Stimulated activated naive CD4-positive, alpha-beta T cell (primary cell): ENCODE data around the gene SLC25A25.
A peak's percentile ranks its signal among the peaks of the same experiment; 100 is the strongest.
"Not testable (repeated sequence)": the region's sequence is repeated elsewhere in the genome, so short reads cannot be mapped to it uniquely, and the experiment has no call there.

Experiments used
- DNase-seq, 6 experiments: peaks; one replicate each; lab custom pipeline; 2025; lab: John Stamatoyannopoulos, UW

Gene SLC25A25

GRCh38 chr9:128109050-128109709, 41.1 kb downstream of the SLC25A25 start:
- DNase-seq: no peak

GRCh38 chr9:128111726-128112125, 43.7 kb downstream of the SLC25A25 start:
- not testable (repeated sequence) for DNase-seq

- no peak for DNase-seq
These were observed 45.7 kb downstream of the SLC25A25 start for GRCh38 chr9:128113526-128114325.

GRCh38 chr9:128114326-128115186, 46.5 kb downstream of the SLC25A25 start:
- DNase-seq: no peak

DNA sequence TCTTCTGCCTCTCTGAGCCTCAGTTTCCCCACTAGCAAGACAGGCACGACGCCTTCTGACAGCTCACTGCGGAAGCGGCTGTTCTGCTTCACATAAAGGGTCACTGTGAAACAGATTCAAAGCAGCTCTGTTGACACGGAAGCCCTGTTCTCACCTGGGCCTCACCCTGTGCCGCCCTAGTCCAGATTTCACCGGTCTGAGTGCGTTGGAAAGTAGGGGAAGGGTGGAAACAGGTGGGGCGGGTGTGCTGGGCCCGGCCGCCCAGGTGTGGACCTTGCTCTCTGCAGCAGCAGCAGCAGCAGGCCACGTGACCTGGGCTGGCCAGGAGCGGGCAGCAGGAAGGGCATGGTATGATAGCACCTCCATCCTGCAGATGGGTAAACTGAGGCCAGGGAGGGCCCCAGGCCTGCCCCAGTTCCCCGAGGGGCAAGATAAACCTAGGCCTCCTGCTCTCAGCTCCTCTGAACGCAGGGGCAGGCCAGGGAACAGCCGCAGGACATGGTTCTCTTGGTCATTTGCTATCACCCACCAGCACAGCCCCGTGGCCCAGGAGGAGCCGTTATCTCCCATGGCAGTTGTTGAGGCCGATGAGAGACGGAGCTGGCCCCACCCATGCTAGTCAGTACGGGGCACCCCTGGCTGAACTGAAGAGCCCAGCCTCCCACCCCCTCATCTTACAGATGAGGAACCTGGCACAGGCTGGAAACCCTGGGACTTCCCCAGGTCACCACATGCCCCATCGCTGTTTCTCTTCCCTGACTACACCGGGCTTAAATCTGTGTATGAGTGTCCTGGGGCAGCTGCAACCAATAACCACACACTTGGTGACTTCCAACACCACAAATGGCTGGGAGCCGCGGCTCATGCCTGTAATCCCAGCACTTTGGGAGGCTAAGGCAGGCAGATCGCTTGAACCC, 47.4 kb downstream of the SLC25A25 start:
- DNase-seq: no peak

DNA sequence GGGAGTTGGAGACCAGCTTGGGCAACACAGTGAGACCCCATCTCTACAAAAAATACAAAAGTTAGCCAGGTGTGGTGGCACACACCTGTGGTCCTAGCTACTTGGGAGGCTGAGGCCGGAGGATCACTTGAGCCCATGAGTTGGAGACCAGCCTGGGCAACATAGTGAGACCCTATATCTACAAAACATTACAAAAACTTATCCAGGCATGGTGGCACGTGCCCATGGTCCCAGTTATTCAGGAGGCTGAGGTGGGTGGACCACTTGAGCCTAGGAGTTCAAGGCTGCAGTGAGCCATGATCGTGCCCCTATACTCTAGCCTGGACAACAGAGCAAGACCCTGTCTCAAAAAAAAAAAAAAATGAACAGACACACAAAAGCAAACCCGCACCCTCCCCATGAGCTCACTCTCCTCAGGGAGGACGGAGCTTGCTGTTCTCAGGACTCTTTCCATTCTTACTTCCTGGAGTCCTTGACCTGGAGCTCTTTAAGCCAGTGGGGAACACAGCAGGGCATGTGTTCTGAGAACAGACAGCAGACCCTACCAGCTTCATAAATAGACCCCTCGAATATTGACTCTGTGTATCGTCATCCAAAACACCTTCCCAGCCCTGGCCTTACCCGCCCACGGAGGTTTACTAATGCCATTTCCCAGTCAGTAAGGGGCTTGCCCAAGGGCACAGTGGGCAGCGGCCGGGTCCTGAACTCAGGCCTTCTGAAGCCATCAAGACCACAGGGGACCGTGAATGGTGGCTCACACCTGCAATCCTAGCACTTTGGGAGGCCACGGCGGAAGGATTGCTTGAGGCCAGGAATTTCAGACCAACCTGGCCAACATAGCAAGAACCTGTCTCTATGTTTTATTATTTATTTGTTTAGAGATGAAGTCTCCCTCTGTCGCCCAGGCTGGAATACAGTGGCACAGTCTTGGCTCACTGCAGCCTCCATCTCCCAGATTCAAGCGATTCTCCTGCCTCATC, 48.4 kb downstream of the SLC25A25 start:
- DNase-seq: no peak

DNA sequence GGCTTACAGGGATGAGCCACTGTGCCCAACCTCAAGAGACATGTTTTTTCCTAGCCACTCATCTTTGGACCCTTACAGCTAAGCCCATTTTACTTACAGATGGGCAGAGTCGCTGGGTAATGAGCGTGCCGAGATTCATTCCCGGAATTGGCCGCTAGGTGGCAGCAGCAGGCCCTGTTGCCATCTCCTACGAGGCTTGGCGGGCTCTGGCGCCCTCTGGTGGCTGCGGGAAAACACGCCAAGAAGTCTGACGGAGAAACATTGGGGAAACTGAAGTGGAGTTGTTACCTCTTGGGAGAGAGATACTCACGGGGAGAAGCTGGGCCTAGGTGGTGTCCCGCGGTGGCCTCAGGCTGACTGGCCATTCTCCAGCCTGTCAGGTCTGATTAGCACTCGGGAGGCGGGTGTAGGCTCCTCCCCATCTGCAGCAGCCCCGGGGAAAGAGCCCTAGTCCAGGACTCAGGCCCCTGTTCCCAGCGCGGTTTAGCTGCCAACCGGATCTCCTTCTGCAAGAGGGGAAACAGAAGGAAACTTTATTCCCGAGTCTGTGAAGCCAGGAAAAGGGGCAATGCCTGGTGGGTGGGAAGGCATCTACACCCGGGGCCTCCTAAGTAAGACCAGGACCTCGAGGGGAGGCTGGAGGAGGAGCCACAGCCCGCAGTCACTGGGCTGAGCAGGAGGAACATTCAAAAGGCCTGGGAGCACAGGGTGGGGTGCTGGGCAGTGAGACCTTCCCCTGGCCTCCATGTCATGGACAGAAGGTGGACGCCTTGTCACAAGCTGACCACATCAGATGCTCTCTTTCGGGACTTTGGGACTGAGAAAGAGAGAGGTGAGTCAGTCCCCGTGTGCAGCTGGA, 49.8 kb downstream of the SLC25A25 start:
- peak; percentile 79 to 96 (median 92) for DNase-seq

DNA sequence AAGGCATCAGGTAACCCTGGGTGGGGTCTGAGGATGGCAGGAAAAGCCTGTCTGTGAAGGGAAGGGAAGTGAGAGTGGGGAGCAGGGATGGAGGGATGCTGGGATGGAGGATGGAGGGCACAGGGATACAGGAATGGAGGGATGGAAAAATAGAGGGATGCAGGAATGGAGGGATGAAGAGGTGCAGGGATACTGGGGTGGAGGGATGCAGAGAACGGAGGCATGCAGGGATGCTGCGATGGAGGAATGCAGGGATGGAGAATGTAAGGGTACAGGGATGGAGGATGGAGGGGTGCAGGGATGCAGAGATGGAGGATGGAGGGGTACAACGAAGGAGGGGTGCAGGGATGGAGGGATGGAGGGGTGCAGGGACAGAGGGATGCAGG, 50.4 kb downstream of the SLC25A25 start:
- no peak for DNase-seq

DNA sequence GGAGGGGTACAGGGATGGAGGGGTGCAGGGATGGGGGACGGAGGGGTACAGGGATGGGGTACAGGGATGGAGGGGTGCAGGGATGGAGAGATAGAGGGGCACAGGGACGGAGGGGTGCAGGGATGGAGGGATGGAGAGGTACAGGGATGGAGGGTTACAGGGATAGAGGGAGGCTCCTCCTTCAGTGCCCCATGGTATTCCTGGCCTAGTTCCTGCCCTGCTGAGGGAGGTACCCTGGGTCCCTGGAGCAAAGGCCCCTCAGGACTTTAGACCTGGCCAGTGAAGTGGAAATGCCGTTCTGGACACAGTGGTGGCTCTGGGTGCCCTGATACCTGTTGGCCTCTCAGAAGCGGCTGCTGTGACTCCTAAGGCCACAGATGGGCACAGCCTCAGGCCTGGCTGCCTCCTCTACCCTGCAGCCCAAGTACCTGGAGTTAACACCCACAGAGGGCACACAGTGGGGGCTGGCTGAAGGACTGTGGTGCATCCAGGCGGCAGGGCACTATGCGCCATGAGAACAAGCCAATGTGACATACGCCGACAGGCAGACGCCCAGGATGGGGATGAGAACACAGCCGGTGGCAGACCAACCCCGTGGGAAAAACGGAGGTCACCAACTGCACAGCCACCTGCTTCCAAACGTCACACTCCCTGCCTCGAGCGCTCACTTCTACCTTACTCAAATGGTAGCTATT, 51.1 kb downstream of the SLC25A25 start:
- no peak for DNase-seq

- no peak for DNase-seq
These were observed 52.2 kb downstream of the SLC25A25 start for GRCh38 chr9:128120061-128120740.

DNA sequence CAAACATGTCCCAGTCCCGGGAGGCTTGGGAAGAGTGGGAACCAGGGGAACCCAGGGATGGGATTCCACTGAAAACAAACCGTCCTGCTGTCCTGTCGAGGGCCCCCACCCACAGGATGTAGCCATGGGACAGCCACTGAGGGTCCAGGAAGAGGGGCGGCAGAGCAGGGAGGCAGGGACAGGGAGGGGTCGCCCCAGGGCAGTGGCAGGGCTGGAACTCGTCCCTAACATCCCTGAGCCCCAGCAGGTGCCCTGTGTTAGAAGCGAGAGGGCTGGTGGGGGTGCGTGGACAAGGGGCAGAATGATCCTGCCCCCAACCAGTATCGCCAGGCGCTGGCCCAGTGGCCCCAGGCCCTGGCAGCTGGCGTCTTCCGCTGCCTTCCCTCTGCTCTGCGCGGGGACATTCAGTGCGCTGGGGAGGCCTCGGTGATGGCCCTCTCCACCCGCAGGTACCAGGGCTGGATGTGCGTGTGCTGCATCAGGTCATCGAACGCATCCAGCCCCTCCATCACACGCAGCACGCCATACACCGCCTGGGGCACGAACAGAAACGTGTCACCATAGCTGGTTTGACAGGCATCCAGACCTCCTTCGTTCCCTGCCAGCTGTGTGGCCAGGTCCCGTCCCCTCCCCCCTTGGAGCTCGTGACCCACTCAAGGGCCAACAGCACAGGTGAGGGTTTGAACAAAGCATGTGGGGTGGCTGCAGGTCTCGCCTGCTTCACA, 52.9 kb downstream of the SLC25A25 start:
- no peak for DNase-seq

- no peak for DNase-seq
These were observed 53.4 kb downstream of the SLC25A25 start for GRCh38 chr9:128121466-128121810.

DNA sequence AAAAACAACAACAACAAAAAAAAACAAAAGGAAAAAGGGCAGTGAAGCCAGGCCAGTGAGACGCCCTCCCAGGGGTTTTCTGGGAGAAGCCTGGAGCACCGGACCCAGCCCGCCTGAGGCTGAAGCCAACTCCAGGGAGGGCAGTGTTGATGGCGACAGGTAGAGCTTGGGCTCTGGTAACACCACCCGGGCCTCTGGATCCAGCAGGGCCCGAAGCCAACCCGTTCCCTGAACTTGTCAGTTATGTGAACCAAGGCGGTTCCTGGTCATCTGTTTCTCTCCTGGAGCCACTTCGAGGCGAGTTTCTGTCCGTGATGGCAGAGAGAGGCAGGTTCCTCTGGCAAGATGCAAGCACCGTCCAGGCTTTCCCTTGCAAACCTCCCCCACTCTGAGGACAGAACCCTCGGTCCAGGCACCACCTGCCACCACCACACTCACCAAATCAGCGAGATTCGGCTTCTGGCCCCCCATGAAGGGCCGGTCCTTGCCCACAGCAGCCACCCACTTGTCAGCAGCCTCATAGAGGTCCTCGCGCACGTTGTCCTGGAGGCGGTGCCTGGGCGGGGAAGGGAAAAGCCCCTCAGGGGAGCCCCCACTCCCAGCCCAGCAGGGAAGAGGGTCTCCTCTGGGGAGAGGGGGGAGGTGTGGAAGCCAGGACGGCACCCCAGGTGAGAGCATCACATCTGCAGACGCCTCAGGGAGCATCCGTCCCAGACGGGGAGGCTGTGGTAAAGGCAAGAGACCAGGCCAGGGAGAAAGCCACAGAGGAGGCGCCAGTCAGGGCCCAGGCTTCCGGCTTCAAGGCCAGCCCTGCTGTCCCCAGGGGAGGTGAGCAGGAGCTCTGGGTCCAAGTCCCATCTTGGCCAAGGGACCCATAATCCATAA, 54.1 kb downstream of the SLC25A25 start:
- DNase-seq: no peak

- no peak for DNase-seq
These were observed 54.8 kb downstream of the SLC25A25 start for GRCh38 chr9:128122809-128123175.

DNA sequence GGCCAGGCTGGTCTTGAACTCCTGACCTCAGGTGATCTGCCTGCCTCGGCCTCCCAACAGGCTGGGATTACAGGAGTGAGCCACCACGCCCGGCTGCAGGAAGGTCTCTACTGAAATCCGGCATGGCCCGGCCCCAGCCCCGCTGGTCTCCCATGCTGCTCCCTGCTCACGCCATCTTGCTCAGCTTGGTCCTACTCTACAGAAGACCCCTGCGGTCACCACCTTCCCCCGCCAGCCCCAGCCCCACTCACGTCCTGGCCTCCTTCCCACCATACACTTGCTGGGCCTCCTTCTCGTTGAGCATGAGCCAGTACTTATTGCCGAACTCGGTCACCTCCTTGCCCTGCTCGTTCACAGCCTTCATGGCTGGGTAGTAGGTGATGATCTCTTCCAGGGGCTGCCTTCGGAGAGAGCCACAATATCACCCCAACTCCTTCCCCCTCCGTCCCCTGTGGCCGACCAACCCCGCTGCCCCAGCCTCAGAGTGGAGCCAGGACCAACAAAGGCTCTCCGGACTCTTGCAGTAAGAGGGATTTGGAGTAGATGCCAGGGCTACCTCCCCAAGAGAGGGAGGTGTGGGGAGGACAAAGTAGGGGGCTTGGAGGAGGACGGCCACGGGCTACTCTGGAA, 55.5 kb downstream of the SLC25A25 start:
- DNase-seq: no peak

GRCh38 chr9:128124451-128124850, 56.4 kb downstream of the SLC25A25 start:
- no peak for DNase-seq
